Activated T-cell treated with anti-CD3 and anti-CD28 coated beads, Interleukin-2, amount 50 U/mL, for 4 hours (primary cell): Measurements from ENCODE around the gene NR5A1. TPM values are rescaled to one million over a fixed set of nuclear protein-coding genes. Genes with fewer than 3 reads are reported as not detected.

Experiments used
- ATAC-seq, 2 donors: fragments of 200-7000 bp; cut with Tn5 transposase; one replicate each; pipeline ENCODE4 v1.10.0; 2021
- DNase-seq: peaks from one replicate; pipeline ENCODE4 v3.0.0-alpha.2; 2020
- H3K27me3 Mint-ChIP-seq: one replicate; pipeline ENCODE4 v1.8.0; 2021; ENCODE audit warnings: low read depth, mixed read lengths
- H3K36me3 Mint-ChIP-seq: one replicate; pipeline ENCODE4 v1.8.0; 2022; ENCODE audit warnings: mixed read lengths; ENCODE audit not compliant: insufficient read depth
- H3K4me1 Mint-ChIP-seq: one replicate; pipeline ENCODE4 v1.8.0; 2021; ENCODE audit warnings: low read depth, mixed read lengths
- H3K4me3 Mint-ChIP-seq: one replicate; pipeline ENCODE4 v1.8.0; 2021; ENCODE audit warnings: mild to moderate bottlenecking, moderate library complexity, mixed read lengths
- H3K9me3 Mint-ChIP-seq: one replicate; pipeline ENCODE4 v1.8.0; 2021; ENCODE audit warnings: mixed read lengths
- total RNA-seq, 3 donors: library from RNA; stranded (reverse); gene quantifications; one replicate each; pipeline ENCODE4 v1.2.1, GENCODE V29; 2021

NR5A1 gene
- total RNA-seq, 3 donors from 2014 or later, result 0.08 to 0.16 (median 0.15) TPM

GRCh38 chr9:124526174-124526573 is 19.0 kb upstream of the NR5A1 start:
- H3K27me3 Mint-ChIP-seq, result peaks cover 6% of the 10 kb centered on the region
- H3K4me1 Mint-ChIP-seq, result no peaks in the 10 kb centered on the region
- no peaks in the 10 kb centered on the region for H3K36me3 Mint-ChIP-seq
- H3K4me3 Mint-ChIP-seq, result no peak overlapping the region
- H3K9me3 Mint-ChIP-seq, result no peaks in the 10 kb centered on the region
- DNase-seq (no peak), ATAC-seq (no peak)

DNA sequence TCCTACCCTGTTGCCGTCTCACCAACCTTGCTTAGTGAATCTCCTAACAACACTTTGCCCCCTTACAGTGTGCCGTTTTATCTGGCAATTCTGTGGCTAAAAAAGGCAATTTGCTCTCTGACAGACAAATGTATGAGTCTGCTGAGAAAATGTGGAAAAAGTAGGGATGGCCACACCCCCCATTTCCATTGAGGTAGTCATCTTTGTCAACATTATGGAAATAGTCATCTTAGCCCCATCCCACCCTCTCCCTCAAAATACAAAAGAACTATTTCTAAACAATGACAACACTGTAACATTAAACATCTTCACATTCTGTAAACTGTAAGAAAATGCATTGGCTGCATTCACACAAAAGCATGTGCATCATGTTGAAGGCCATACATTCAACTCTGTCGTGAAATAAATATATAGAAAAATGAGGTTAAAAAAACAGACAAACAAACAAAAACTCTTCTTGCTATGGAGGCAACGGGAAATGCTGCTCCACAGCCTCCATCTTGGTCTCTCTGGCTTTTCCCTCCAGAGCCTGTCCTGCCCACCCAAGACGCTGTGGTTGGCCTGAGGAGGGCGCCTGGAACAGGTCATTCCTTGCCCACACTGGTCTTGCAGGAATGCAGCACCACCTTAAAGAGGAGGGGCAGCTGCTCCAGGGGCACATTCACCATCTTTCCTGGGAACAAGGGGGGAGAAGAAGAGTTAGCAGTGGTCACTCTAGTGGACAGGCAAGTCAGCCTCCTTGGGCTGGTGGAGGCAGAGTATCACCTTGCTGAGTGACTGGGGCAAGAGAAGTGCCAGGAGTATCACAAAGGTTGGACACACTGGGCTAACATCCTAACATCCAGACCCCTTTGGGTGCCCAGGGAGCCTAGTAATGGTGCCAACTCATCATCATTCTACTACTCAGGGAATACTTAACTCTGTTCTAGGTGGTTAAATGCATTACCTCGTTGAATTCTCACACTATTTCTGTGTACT is 15.2 kb upstream of the NR5A1 start:
- Mint-ChIP-seq H3K4me1 (no peaks in the 10 kb centered on the region), H3K36me3 (no peaks in the 10 kb centered on the region), H3K9me3 (no peaks in the 10 kb centered on the region), H3K27me3 (peaks cover 19% of the 10 kb centered on the region), H3K4me3 (no peak overlapping the region)
- no peak for DNase-seq
- no peak for ATAC-seq

GRCh38 chr9:124521142-124521541 is 13.9 kb upstream of the NR5A1 start:
- no peaks in the 10 kb centered on the region for H3K4me1 Mint-ChIP-seq
- H3K9me3 Mint-ChIP-seq, result no peaks in the 10 kb centered on the region
- H3K27me3 Mint-ChIP-seq, result peaks cover 19% of the 10 kb centered on the region
- ATAC-seq (no peak), DNase-seq (no peak)
- no peaks in the 10 kb centered on the region for H3K36me3 Mint-ChIP-seq
- no peak overlapping the region for H3K4me3 Mint-ChIP-seq

- Mint-ChIP-seq H3K9me3 (no peaks in the 10 kb centered on the region), H3K36me3 (no peaks in the 10 kb centered on the region), H3K4me3 (no peak overlapping the region), H3K4me1 (no peaks in the 10 kb centered on the region), H3K27me3 (peaks cover 19% of the 10 kb centered on the region)
- ATAC-seq (no peak), DNase-seq (no peak)
Measured at GRCh38 chr9:124520206-124520596, 13.0 kb upstream of the NR5A1 start.

- H3K4me3 Mint-ChIP-seq, result no peak overlapping the region
- no peaks in the 10 kb centered on the region for H3K36me3 Mint-ChIP-seq
- H3K4me1 Mint-ChIP-seq, result no peaks in the 10 kb centered on the region
- ATAC-seq (no peak), DNase-seq (no peak)
- H3K9me3 Mint-ChIP-seq, result no peaks in the 10 kb centered on the region
- peaks cover 21% of the 10 kb centered on the region for H3K27me3 Mint-ChIP-seq
Measured at GRCh38 chr9:124518116-124518515, 10.9 kb upstream of the NR5A1 start.

DNA sequence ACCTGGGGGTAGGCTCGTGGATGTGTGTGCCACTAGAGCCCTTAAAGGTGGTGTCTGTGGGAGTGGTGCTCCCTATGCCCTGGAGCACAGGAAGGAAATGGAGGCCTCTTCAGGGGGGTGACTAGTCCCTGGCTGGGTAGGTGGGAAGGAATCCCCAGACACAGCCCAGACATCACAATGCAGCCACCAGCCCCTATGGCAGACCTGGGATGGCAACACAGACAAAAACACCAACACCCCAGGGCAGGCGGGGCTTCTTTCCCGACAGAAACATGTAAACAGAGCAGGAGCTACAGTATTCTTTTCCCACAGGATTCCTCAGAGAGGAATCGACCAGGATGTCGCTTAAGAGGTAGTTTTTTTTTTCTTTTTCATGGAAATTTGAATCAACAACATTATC is 10.4 kb upstream of the NR5A1 start:
- no peaks in the 10 kb centered on the region for H3K4me1 Mint-ChIP-seq
- DNase-seq (no peak), ATAC-seq (no peak)
- peaks cover 24% of the 10 kb centered on the region for H3K27me3 Mint-ChIP-seq
- no peaks in the 10 kb centered on the region for H3K9me3 Mint-ChIP-seq
- H3K4me3 Mint-ChIP-seq, result no peak overlapping the region
- H3K36me3 Mint-ChIP-seq, result no peaks in the 10 kb centered on the region

DNA sequence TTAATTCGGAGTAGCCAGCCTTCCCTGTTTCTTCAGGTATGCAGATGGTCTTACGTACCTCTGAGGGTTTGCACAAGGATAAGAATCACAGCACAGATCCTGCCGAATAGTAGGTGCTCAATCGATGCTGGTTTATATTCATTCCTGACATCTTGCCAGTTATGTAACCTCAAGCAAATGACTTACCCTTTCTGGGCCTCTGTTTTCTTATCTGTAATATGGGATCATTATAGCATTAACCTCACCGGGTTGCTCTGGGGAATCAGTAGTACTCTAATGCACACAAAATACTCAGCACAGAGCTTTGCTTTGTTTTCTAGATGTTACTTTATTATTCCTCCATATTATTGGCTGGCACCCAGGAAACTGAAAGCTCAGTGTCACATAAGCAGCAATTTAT is 7.7 kb upstream of the NR5A1 start:
- H3K9me3 Mint-ChIP-seq, result no peaks in the 10 kb centered on the region
- no peak overlapping the region for H3K4me3 Mint-ChIP-seq
- H3K36me3 Mint-ChIP-seq, result no peaks in the 10 kb centered on the region
- H3K4me1 Mint-ChIP-seq, result no peaks in the 10 kb centered on the region
- DNase-seq, result no peak
- H3K27me3 Mint-ChIP-seq, result peaks cover 22% of the 10 kb centered on the region
- no peak for ATAC-seq

- no peak overlapping the region for H3K4me3 Mint-ChIP-seq
Measured at GRCh38 chr9:124514125-124514524, 6.9 kb upstream of the NR5A1 start.

DNA sequence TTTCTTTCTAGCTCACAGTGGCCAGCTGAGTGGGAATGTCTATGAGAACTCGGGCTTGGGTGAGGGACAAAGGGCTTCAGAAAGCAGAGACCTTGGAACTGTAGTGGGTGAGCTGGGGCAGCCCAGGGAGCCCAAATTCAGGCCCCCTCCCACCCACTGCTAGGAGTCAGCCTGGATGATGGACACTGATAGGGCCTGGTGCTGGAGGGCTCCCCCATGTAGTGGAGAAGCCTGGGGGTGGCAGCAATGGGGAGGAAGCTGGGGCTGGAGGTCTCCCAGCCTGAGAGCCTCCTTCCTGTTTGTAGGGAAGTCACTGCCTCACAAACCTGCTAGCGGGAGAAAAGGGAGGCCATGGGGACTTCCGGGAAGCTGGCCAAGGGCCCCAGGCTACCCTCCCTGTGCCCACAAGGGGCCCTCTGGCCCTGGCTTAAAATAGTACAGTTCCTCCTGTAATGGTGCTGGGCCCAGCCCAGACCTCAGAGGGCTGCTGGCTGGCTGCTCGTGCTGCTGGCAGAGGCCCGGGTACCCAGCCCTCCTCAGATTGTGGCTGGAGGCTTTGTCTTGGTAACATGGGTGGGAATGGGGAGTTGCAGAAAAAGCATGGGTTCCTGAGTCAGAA is 6.3 kb upstream of the NR5A1 start:
- Mint-ChIP-seq H3K36me3 (no peaks in the 10 kb centered on the region), H3K4me1 (no peaks in the 10 kb centered on the region), H3K4me3 (no peak overlapping the region), H3K27me3 (peaks cover 21% of the 10 kb centered on the region), H3K9me3 (no peaks in the 10 kb centered on the region)
- DNase-seq, result no peak
- ATAC-seq, result peak in 1 of 2 donors; percentile 46

More at GRCh38 chr9:124514125-124514524, 6.9 kb upstream of the NR5A1 start:
- Mint-ChIP-seq H3K4me1 (no peaks in the 10 kb centered on the region), H3K9me3 (no peaks in the 10 kb centered on the region), H3K36me3 (no peaks in the 10 kb centered on the region), H3K27me3 (peaks cover 21% of the 10 kb centered on the region)
- ATAC-seq, result no peak
- DNase-seq, result no peak

DNA sequence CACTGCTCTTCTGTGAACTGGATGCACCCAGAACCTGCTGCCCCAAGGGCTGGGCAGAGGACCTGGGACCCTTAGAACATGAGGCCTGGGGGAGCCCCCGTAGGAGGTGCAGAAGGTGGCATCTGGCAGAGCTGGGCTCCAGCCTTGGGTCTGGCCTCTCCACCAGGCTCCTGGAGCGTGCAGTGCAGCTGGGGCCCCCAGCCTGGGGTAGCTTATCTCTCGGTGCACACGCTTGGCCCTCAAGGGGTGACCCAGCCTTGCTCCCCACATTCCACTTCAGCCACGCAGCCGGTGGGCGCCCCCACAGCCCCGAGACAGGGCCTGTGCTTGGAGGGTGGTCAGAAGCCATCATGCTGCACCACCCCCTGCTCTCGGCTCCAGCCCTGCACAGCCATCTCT is 5.6 kb upstream of the NR5A1 start:
- no peaks in the 10 kb centered on the region for H3K9me3 Mint-ChIP-seq
- H3K27me3 Mint-ChIP-seq, result peaks cover 16% of the 10 kb centered on the region

DNA sequence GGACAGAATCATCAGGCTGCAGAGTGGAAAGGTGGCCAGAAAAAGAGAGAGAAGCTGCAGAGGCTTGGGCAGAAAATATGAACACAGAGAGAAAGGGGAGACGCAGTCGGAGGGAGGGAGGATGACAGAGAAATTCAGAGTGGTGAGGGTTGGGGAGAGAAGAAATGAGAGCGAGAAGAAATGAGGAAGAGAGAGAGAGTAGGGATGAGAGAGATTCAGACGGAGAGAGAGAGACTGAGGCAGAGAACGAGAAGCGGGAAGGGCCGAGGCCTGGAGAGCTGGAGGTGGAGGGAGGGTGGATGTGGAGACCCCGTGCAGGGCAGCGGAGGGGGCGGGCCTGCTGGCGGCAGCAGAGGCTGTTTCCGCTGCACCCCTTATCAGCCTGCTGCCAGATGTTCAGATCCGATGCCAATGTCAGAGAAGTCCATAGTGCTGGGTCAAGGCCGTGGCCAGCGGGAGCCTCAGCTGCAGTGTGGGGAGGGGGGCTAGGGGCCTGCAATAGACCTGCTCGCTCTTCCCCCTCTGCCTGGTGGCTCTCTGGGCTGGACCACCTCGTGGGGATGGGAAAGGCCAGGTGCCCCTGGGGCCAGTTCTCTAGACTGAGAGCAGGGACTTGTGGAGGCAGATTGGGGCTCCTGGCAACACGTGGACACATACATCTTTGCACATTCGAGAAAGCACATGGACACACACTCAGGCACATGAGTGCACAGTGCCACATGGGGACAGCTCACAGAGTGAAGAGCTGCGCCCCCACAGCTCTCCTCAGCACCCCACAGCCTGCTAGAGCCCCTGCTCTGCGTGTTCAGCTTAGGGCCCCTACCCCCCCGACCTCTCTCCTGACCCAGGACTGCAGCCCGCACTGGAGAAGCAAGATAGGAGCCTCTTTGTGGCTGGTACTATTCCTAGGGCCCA is 4.9 kb upstream of the NR5A1 start:
- H3K36me3 Mint-ChIP-seq, result no peaks in the 10 kb centered on the region
- ATAC-seq, result no peak
- H3K9me3 Mint-ChIP-seq, result no peaks in the 10 kb centered on the region
- no peak for DNase-seq
- peaks cover 16% of the 10 kb centered on the region for H3K27me3 Mint-ChIP-seq
- no peaks in the 10 kb centered on the region for H3K4me1 Mint-ChIP-seq
- no peak overlapping the region for H3K4me3 Mint-ChIP-seq

More for the DNA sequence above, 5.6 kb upstream of the NR5A1 start:
- Mint-ChIP-seq H3K36me3 (no peaks in the 10 kb centered on the region), H3K4me3 (no peak overlapping the region), H3K4me1 (no peaks in the 10 kb centered on the region)
- DNase-seq, result no peak
- ATAC-seq, result no peak

GRCh38 chr9:124511426-124511840 is 4.2 kb upstream of the NR5A1 start:
- ATAC-seq, result no peak

DNA sequence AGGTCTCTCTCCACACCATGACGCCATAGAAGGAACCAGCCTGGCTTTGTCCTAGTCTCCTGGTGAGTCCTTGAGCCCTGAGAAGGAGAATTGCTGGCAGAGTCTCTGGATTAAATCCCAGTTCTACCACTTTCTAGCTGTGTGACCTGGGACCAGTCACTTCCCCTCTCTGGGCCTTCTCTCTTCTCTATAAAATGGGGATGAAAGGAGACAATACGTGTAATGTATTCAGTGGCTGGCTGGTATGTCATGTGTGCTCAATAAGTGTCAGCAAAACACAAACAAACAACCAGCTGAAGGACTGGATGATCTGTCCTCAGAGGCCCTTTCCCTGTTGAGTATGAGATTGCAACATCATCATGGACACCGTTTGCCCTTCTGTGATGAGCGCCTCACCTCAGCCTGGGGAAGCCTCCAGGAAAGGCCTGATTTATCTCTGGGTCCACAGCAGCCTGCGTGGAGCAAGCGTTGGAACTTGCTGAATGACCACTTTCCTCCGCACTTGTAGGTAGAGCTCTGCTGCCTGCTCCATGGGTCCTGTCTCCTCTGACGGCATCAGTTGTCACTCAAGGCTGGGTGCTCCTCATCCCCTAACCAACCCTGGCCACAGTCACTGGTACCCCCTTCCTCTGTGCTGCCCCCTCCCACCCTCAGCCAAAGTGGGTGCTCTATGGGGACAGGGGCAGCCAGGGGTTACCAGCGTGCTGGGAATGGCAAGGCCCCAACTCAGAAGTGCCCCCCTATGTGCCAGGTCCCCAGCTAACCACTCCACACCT is 3.6 kb upstream of the NR5A1 start:
- no peak overlapping the region for H3K4me3 Mint-ChIP-seq
- DNase-seq, result no peak
- H3K9me3 Mint-ChIP-seq, result no peaks in the 10 kb centered on the region

More at GRCh38 chr9:124511426-124511840, 4.2 kb upstream of the NR5A1 start:
- H3K4me3 Mint-ChIP-seq, result no peak overlapping the region
- peaks cover 19% of the 10 kb centered on the region for H3K27me3 Mint-ChIP-seq
- H3K9me3 Mint-ChIP-seq, result no peaks in the 10 kb centered on the region
- no peaks in the 10 kb centered on the region for H3K36me3 Mint-ChIP-seq
- DNase-seq, result no peak
- H3K4me1 Mint-ChIP-seq, result no peaks in the 10 kb centered on the region

More for the DNA sequence above, 3.6 kb upstream of the NR5A1 start:
- H3K27me3 Mint-ChIP-seq, result peaks cover 25% of the 10 kb centered on the region
- no peak for ATAC-seq
- no peaks in the 10 kb centered on the region for H3K36me3 Mint-ChIP-seq
- no peaks in the 10 kb centered on the region for H3K4me1 Mint-ChIP-seq
